T follicular helper cell (primary cell): ENCODE results near the gene ABCC11.
A peak's percentile ranks its signal among the peaks of the same experiment; 100 is the strongest.

Source experiments
- DNase-seq: peaks from one replicate; pipeline ENCODE4 v3.0.0-alpha.2; 2020; ENCODE audit warnings: low read depth

ABCC11 gene

GRCh38 chr16:48164907-48165715 is 82.2 kb downstream of the ABCC11 start:
- DNase-seq, result peak; percentile 43

GRCh38 chr16:48162839-48163410 is 84.4 kb downstream of the ABCC11 start:
- DNase-seq, result no peak

DNA sequence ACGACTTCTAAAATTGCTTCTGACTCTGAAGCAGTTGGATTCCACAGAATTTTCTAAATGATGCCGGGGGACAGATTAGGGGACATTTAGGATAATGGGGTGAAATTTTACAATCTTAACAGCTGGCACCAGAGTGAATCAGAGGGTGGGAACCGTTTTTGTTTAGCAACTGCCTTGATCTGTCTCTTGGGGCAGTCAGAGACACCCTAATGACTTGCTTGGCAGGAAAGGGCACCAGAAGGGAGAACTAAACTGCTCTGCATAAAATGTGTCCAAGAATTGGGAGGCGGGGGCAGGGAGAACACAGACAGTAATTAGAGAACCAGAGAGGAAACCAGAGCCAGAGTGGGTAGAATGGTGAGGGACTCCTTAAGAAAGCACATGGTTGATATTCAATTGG is 85.4 kb downstream of the ABCC11 start:
- no peak for DNase-seq

DNA sequence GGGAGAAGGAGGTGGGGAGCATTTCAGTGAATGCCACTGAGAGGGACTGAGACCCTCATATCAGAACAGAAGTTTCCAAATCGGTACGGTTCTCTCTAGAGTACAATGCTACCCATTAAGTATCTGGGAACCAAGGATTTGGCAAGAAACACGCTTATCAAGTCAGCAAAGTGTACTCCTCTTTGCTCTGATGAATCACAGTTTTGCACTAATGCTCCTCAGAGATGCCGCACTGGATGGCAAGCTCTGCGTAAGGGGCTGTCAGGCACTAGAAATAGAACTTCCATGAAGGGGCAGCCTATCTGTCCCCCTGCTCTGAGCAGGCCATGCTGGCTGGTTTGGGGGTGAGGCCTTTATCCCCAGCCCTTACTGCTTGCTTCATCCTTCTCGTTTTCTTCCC is 86.8 kb downstream of the ABCC11 start:
- DNase-seq, result no peak

GRCh38 chr16:48158296-48158695 is 89.0 kb downstream of the ABCC11 start:
- no peak for DNase-seq

DNA sequence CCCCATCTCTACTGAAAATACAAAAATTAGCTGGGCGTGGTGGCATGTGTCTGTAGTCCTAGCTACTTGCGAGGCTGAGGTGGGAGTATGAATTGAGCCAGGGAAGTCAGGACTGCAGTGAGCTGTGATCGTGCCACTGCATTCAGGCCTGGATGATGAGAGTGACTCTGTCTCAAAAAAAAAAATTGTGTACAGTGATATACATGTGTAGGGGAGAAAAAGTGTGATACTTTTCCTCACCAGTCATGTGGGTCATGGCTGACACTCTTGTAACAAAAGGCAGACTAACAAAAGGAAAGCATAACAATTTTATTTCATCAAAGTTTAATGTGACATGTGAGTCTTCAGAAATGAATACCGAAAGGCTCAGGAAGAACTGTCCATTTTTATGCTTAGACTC is 89.5 kb downstream of the ABCC11 start:
- no peak for DNase-seq

GRCh38 chr16:48157302-48157701 is 90.0 kb downstream of the ABCC11 start:
- no peak for DNase-seq

GRCh38 chr16:48156790-48157209 is 90.5 kb downstream of the ABCC11 start:
- DNase-seq, result peak; percentile 71

DNA sequence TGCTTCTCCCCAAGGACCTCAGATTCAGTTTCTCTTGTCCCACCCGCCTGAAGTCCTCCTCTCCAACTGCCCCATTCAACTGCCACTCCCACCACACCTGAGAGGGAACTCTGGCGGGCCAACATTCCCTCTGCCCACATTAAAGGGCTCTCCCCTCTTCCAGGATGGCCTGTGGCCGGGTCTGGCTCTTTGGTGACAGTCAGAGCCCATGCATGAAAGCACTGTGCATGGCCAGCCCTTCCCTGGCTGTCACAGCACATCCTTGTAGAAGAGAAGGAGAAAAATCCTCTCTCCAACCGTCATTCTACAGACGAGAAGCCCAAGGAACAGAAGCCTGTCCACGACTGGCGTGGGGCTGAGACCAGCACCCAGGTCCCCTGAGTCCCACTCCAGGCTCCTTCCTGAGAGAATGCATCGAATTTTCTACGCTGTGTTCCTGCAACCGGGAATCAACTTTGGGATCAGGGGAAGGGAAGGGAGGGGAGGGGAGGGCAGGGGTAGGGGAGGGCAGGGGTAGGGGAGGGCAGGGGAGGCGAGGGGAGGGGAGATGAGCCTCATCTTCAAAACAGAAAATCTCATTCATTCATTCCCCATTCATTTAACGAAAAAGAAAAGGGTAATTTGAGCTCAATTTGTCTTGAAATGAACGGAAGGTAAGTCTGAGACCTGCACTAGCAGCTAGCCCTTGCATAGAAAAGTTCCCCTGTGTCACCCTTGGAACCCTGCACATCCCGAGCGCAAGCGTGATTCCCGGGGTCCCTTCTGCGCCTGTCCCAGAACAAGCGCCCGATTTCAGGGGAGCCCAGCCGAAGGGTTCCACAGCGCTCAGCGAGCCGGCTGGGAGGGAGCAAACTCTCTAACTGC is 91.2 kb downstream of the ABCC11 start, which contains the start of gene ABCC12:
Gene ABCC12 (minus strand): TSS at position 68 of the 864 bp plus-strand sequence. CDS start 9,569 bp downstream, outside the sequence.
- no peak for DNase-seq

DNA sequence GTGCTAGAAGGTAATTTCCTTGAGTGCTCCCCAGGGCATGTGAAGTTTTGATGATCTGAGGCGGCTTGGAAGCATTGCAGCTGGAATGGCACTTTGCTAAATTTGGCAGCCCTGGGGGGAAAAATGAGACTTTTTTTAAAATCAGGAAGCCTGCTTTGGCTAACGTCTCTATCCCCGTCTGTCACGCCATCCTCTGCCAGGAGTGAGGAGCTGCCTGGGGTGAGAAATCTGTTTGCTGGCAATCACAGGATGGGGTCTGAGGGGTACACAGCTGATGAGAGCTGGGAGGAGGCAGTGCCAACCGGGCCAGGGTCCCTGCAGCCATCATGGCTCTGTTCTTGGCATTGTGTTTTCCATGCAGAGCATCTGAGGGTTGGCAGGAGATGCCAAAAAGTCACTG is 93.6 kb downstream of the ABCC11 start:
- no peak for DNase-seq

DNA sequence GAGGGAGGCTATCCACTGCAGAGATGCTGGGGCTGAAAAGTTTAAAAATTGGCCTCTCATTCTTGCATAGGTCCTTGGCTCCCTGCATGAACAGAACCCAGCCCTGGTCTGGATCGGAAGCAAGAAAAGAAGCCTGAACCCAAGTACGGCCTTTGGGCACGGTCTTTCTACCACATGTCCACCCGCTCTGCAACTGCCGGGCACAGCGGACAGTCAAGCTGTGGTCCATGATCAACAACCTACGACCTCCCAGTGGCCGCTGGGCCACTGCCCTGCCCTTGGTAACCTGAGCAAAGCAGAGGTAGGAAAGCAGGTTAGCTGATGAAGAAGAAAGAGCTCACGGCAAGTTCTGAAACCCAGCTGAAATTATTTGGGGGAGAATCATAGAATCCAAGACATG is 95.1 kb downstream of the ABCC11 start:
- no peak for DNase-seq

DNA sequence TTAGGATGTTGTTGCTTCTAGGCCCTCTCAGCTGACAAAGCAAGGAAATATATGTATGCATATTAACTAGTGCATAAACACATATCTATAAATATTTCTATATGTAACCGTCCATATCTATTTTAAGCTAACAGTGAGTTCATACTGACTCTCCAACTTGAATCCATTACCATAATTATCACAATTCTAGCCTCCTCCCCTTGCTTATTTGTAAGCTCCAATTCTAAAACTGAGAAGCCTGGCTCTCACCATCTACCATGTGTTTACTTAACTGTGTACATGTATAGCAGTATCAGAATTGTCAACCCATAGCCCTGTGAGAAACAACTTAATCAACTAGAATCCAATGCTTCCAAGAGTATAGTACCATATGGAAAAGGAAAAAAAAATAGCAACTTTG is 96.6 kb downstream of the ABCC11 start:
- DNase-seq, result no peak

GRCh38 chr16:48146710-48147109 is 100.6 kb downstream of the ABCC11 start:
- DNase-seq, result no peak

GRCh38 chr16:48146131-48146530 is 101.2 kb downstream of the ABCC11 start:
- no peak for DNase-seq

GRCh38 chr16:48143812-48144368 is 103.4 kb downstream of the ABCC11 start:
- no peak for DNase-seq

DNA sequence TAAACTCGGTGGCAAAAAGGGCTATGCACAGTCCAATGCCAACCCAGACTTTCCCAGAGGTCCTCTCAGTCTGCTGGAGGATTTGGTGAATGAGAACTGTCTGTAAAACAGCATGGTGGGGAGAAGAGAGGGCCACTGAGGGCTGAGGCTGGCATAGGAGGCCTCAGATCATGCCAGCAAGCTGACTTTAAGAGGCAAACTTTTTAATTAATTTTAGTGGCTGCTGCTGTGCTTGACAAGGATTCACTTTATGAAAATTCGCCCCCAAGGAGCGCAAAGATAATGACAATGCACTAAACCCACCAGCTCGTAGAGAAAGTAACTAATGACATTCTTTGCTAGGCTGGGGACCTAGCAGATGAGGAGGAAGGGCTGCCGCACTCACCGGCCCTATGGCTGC is 106.5 kb downstream of the ABCC11 start:
- no peak for DNase-seq

DNA sequence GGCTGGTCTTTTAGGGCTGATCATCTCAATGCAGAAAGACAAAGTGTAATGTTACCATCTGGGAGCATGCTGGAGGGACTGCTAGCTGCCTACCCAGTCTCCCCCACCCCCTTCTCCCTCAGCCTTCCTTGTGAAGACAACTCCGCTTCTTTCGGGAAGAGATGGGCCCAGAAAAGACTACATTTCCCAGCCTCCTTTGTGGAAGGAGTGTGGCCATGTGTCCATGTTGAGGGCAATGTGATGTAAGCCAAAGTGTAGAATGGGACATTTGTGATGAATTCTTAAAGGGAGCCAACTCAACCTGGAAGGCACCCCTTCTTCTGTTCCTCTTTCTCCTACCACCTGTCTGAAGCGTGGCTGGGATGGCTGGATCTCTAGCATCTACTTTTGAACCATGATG is 107.8 kb downstream of the ABCC11 start:
- DNase-seq, result no peak

DNA sequence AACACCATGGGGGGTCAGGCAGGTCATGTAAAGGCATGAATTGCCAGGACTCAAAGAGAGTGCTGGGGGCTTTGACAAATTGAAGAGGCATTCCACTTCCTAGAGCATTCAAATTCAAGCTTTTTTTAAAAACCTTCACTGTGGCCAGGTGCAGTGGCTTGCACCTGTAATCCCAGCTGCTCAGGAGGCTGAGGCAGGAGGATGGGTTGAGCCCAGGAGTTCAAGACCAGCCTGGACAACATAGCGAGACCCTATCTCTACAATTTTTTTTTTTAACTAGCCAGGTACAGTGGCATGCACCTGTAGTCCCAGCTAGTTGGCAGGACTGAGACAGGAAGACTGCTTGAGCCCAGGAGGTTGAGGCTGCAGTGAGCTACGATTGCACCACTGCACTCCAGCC is 108.8 kb downstream of the ABCC11 start:
- DNase-seq, result no peak

GRCh38 chr16:48137822-48138221 is 109.5 kb downstream of the ABCC11 start:
- DNase-seq, result no peak

- DNase-seq, result no peak
Observed at GRCh38 chr16:48136547-48137360, 110.6 kb downstream of the ABCC11 start.

- no peak for DNase-seq
Observed at GRCh38 chr16:48133455-48134211, 113.7 kb downstream of the ABCC11 start.
